GM12891 (cell line): ENCODE measurements around the gene LASP1.

ENCODE experiments used
- POLR2AphosphoS5 ChIP-seq: IDR thresholded peaks from 2 replicates; pipeline ENCODE4 v1.6.1; 2011; ENCODE audit warnings: low read depth, low read length, control low read depth
- POU2F2 ChIP-seq: IDR thresholded peaks from 2 replicates; pipeline ENCODE4 v1.6.1; 2011; ENCODE audit warnings: low read depth, mild to moderate bottlenecking, control low read depth, low read length, moderate library complexity
- TAF1 ChIP-seq: IDR thresholded peaks from 2 replicates; pipeline ENCODE4 v1.6.1; 2011; ENCODE audit warnings: low read depth, low read length, control low read depth

GRCh38 chr17:38883592-38884526, 14.0 kb downstream of the LASP1 start:
- TF ChIP-seq POU2F2, result no peak
- no peak for TF ChIP-seq POLR2AphosphoS5
- TF ChIP-seq TAF1, result no peak
